ENCODE results near the gene SUMO2. TPM values are rescaled to one million over a fixed set of nuclear protein-coding genes. Genes with fewer than 3 reads are reported as not detected.
A peak's percentile ranks its signal among the peaks of the same experiment; 100 is the strongest.

Gene SUMO2
- total and polyA plus RNA-seq, 9 of the 15 experiments (the other 6 are each of a cell fraction or from before 2014, with no cell fraction given): 157 to 733 (median 419) TPM

GRCh38 chr17:75131278-75132017 is 51.3 kb downstream of the SUMO2 start, which contains the start of gene NT5C (continued):
- TF ChIP-seq ZNF175 (CRISPR knock-in tag; IDR thresholded peaks at IDR 0.05; ENCODE audit: low read depth) (peak; percentile 46; the same call in 1 of the 2 replicates), KAT7 (CRISPR knock-in tag; IDR thresholded peaks at IDR 0.05; ENCODE audit: borderline replicate concordance) (peak; percentile 86; the same call in 1 of the 2 replicates), GABPB1 (CRISPR knock-in tag; IDR thresholded peaks at IDR 0.05) (peak; percentile 83), NONO (IDR thresholded peaks at IDR 0.05; ENCODE audit: low read depth in 2 of 2, low read length in 1 of 2) (peak; percentile 69 to 84), TFE3 (CRISPR knock-in tag; IDR thresholded peaks at IDR 0.05) (no peak), TAF1 (IDR thresholded peaks at IDR 0.05; ENCODE audit: control insufficient read depth, extremely low read depth, insufficient read depth, low read length, severe bottlenecking) (peak; percentile 82), NR2C2 (CRISPR knock-in tag; IDR thresholded peaks at IDR 0.05) (peak; percentile 57; the same call in 1 of the 2 replicates), NR2C2 (tag; IDR thresholded peaks at IDR 0.05) (peak; percentile 76; the same call in 1 of the 2 replicates), MYC (IDR thresholded peaks at IDR 0.05; ENCODE audit: low read depth, low read length) (peak; percentile 97), MYC (CRISPR knock-in tag; IDR thresholded peaks at IDR 0.05; ENCODE audit: borderline replicate concordance, low read depth) (no peak), ZNF57 (CRISPR knock-in tag; IDR thresholded peaks at IDR 0.05) (no peak), BMI1 (IDR thresholded peaks at IDR 0.05; ENCODE audit: low read length) (0 out of 2 replicates have a peak, but pooled peaks have one; percentile 17), ZBTB7A (IDR thresholded peaks at IDR 0.05; ENCODE audit: borderline replicate concordance, control insufficient read depth, low read depth, low read length) (peak; percentile 94), CEBPG (CRISPR knock-in tag; IDR thresholded peaks at IDR 0.05) (no peak), CEBPG (tag; conservative IDR thresholded peaks at IDR 0.05 in 1 of 2, IDR thresholded peaks at IDR 0.05 in 1 of 2) (no peak), RBFOX2 (IDR thresholded peaks at IDR 0.05; ENCODE audit: low read depth, low read length) (peak; percentile 95), PHB2 (IDR thresholded peaks at IDR 0.05; ENCODE audit: low read depth) (no peak), ZSCAN32 (CRISPR knock-in tag; IDR thresholded peaks at IDR 0.05) (0 out of 2 replicates have a peak, but pooled peaks have one; percentile 14), MAZ (CRISPR knock-in tag; conservative IDR thresholded peaks at IDR 0.05 in 1 of 2, IDR thresholded peaks at IDR 0.05 in 1 of 2) (peak in 1 of 2 experiments; percentile 97; a peak in 3 of 4 replicates), ETV5 (CRISPR knock-in tag; IDR thresholded peaks at IDR 0.05; ENCODE audit: low read depth) (peak; percentile 97), JUN (IDR thresholded peaks at IDR 0.05; ENCODE audit: borderline replicate concordance, low read depth, low read length) (peak; percentile 30; the same call in 1 of the 2 replicates), JUN (CRISPR knock-in tag; IDR thresholded peaks at IDR 0.05; ENCODE audit: borderline replicate concordance) (no peak), TAF9B (IDR thresholded peaks at IDR 0.05; ENCODE audit: partially characterized antibody) (no peak), FOXM1 (IDR thresholded peaks at IDR 0.05; ENCODE audit: low read depth) (no peak), FOXM1 (CRISPR knock-in tag; IDR thresholded peaks at IDR 0.05; ENCODE audit: low read depth) (peak; percentile 91; the same call in 1 of the 2 replicates), SP2 (IDR thresholded peaks at IDR 0.05; ENCODE audit: extremely low read depth, low read depth, low read length, poor library complexity, severe bottlenecking) (no peak)

Measured in K562 (cell line).